NB4 (cell line): ENCODE measurements around the gene JMJD8.

Source experiments
- DNase-seq: peaks from one replicate; pipeline ENCODE4 v3.0.0; 2010; ENCODE audit warnings: low read depth
- H3K4me3 ChIP-seq: one replicate; pipeline ENCODE4 v1.5.1; 2011; ENCODE audit warnings: mild to moderate bottlenecking, low read depth, low read length, moderate library complexity
- CTCF ChIP-seq: IDR thresholded peaks from one replicate; pipeline ENCODE4 v1.5.1; 2012; ENCODE audit warnings: low read depth, low read length
- MAX ChIP-seq: IDR thresholded peaks from 2 replicates; pipeline ENCODE4 v1.6.1; 2011; ENCODE audit warnings: low read depth, low read length
- MYC ChIP-seq: IDR thresholded peaks from 2 replicates; pipeline ENCODE4 v1.6.1; 2011; ENCODE audit warnings: low read depth, low read length
- POLR2A ChIP-seq: IDR thresholded peaks from 2 replicates; pipeline ENCODE4 v1.6.1; 2011; ENCODE audit warnings: mild to moderate bottlenecking; ENCODE audit not compliant: insufficient read length; ENCODE audit errors: extremely low read depth

Gene JMJD8

GRCh38 chr16:687499-687898, 3.4 kb upstream of the JMJD8 start:
- H3K4me3 ChIP-seq, result no peak overlapping the region
- no peak for DNase-seq
- no peak for TF ChIP-seq CTCF
- TF ChIP-seq MAX, result no peak

GRCh38 chr16:686459-687260, 2.5 kb upstream of the JMJD8 start:
- TF ChIP-seq POLR2A, result no peak
- no peak for TF ChIP-seq MAX
- no peak for TF ChIP-seq CTCF
- TF ChIP-seq MYC, result no peak
- DNase-seq, result no peak
- no peak overlapping the region for H3K4me3 ChIP-seq

GRCh38 chr16:685967-686366, 1.8 kb upstream of the JMJD8 start:
- peak; percentile 56 for DNase-seq
- no peak overlapping the region for H3K4me3 ChIP-seq
- TF ChIP-seq MYC (peak; percentile 18; the same call in 1 of the 2 replicates), CTCF (peak; percentile 50), POLR2A (no peak), MAX (peak; percentile 12; the same call in 1 of the 2 replicates)

GRCh38 chr16:684961-685696, 995 bp upstream of the JMJD8 start:
- TF ChIP-seq CTCF (no peak), MAX (no peak), MYC (no peak), POLR2A (no peak)
- DNase-seq, result peak; percentile 57
- H3K4me3 ChIP-seq, result peak overlapping the region; percentile 32

GRCh38 chr16:683396-684070, 601 bp downstream of the JMJD8 start:
- DNase-seq, result peak; percentile 38
- H3K4me3 ChIP-seq, result peak overlapping the region; percentile 53
- TF ChIP-seq CTCF, result no peak
- TF ChIP-seq MYC, result no peak
- no peak for TF ChIP-seq POLR2A
- TF ChIP-seq MAX, result no peak
